Esophagus muscularis mucosa (tissue), 4 donors: ENCODE data around the gene HSPA1L. TPM values are rescaled to one million over a fixed set of nuclear protein-coding genes. Genes with fewer than 3 reads are reported as not detected.
"Not testable (repeated sequence)": the region's sequence is repeated elsewhere in the genome, so short reads cannot be mapped to it uniquely, and the experiment has no call there.

Experiments used
- DNase-seq: peaks from one replicate; pipeline ENCODE4 v3.0.0-alpha.2; 2017; ENCODE audit errors: extremely low spot score
- H3K27ac ChIP-seq, 4 donors: fragments of 200-600 bp; sonication (generic); replicated peaks in 1 of 4; 1 replicate in 3 of 4; 2 replicates in 1 of 4; pipeline ENCODE4 v1.5.1; 2016 to 2019; ENCODE audit warnings: mild to moderate bottlenecking in 1 of 4
- H3K27me3 ChIP-seq, 4 donors: fragments of 200-600 bp; sonication (generic); one replicate each; pipeline versions ENCODE4 v1.5.1 to v1.6.0; 2016 to 2019
- H3K36me3 ChIP-seq, 4 donors: fragments of 200-600 bp; sonication (generic); one replicate each; pipeline ENCODE4 v1.5.1; 2016 to 2019
- H3K4me1 ChIP-seq, 4 donors: fragments of 200-600 bp; sonication (generic); one replicate each; pipeline ENCODE4 v1.5.1; 2016 to 2019
- H3K4me3 ChIP-seq, 4 donors: fragments of 200-600 bp; sonication (generic); 1 replicate in 2 of 4; 2 replicates in 2 of 4; pipeline ENCODE4 v1.5.1; 2016 to 2019; ENCODE audit warnings: mild to moderate bottlenecking in 4 of 4, moderate library complexity in 1 of 4
- H3K9me3 ChIP-seq, 4 donors: fragments of 200-600 bp; sonication (generic); 1 replicate in 3 of 4; 2 replicates in 1 of 4; pipeline ENCODE4 v1.5.1; 2016 to 2019
- CTCF ChIP-seq, 3 experiments: fragments of 200-600 bp in 2 of 3; fragments of 450-650 bp in 1 of 3; sonication (generic) in 2 of 3; IDR thresholded peaks; one replicate each; pipeline ENCODE4 v1.5.1; 2017 to 2019; ENCODE audit warnings: antibody characterized with exemption in 3 of 3, mild to moderate bottlenecking in 2 of 3, moderate library complexity in 1 of 3
- EP300 ChIP-seq: sonication (generic); formaldehyde crosslinking; IDR thresholded peaks from one replicate; pipeline ENCODE4 v1.6.1; 2017; ENCODE audit warnings: antibody characterized with exemption
- POLR2A ChIP-seq: fragments of 450-650 bp; IDR thresholded peaks from one replicate; pipeline ENCODE4 v1.6.1; 2017; ENCODE audit warnings: antibody characterized with exemption, moderate library complexity, mild to moderate bottlenecking, low read depth
- POLR2AphosphoS5 ChIP-seq, 2 donors: sonication (generic); formaldehyde crosslinking; IDR thresholded peaks; one replicate each; pipeline ENCODE4 v1.6.1; 2017; ENCODE audit warnings: antibody characterized with exemption in 2 of 2
- WGBS: methylation state at CpG from one replicate; pipeline ENCODE4 v1.1.5; 2018; 5-methylcytosine and 5-hydroxymethylcytosine counted together
- intact Hi-C: fragments of 100-400 bp; cut with DNase I; formaldehyde crosslinking; loops from one replicate; pipeline ENCODE4 v1.15.1; 2023
- total RNA-seq, 4 donors: library from RNA; depleted of rRNA; stranded (reverse); fragments of >200 nt; gene quantifications; one replicate each; pipeline versions ENCODE4 v1.1.0 to v1.2.1, GENCODE V29; 2016

Gene HSPA1L
- total RNA-seq, result 1 to 10 TPM; 1.2 to 3.7 (median 2.6) TPM

GRCh38 chr6:31815025-31815838 is at the start of gene HSPA1L, which contains the start of gene HSPA1A:
HSPA1L (minus strand) TSS chr6:31815283; CDS start chr6:31811972, 3,311 bp downstream.
HSPA1A (plus strand) TSS chr6:31815543; CDS start chr6:31815757, 214 bp downstream.
- H3K27ac ChIP-seq, result peak within 1 kb of the TSS; percentile 94 to 100 (median 97)
- H3K27me3 ChIP-seq, result no peaks in the 10 kb centered on the region
- peaks cover 25 to 45% (median 44%) of the 10 kb centered on the region in 4 donors for H3K4me1 ChIP-seq
- under 1% methylated on average over 35 of the region's 56 CpGs for WGBS
- peak; percentile 99 for DNase-seq
- H3K9me3 ChIP-seq, result no peaks in the 10 kb centered on the region
- peak within 1 kb of the TSS; percentile 57 to 66 (median 61) for H3K4me3 ChIP-seq
- intact Hi-C loops, result no loop called here
- peaks cover 0 to 6% (median 0%) of the 10 kb centered on the region in 4 donors for H3K36me3 ChIP-seq
- TF ChIP-seq POLR2AphosphoS5 (IDR thresholded peaks at IDR 0.05) (peak; percentile 100), POLR2A (peak; percentile 99), CTCF (IDR thresholded peaks at IDR 0.05) (no peak), EP300 (no peak)

GRCh38 chr6:31864818-31865204 is 49.7 kb upstream of the HSPA1L start:
- H3K27me3 ChIP-seq, result no peaks in the 10 kb centered on the region
- no peaks in the 10 kb centered on the region for H3K9me3 ChIP-seq
- peaks cover 20 to 35% (median 27%) of the 10 kb centered on the region in 4 donors for H3K4me1 ChIP-seq
- peaks cover 2 to 15% (median 13%) of the 10 kb centered on the region in 4 donors for H3K36me3 ChIP-seq
- no peak overlapping the region for H3K27ac ChIP-seq
- no peak overlapping the region for H3K4me3 ChIP-seq
- intact Hi-C loops, result loop anchor here (10.0 kb wide), 1 partner anchor 180 kb away; the partner anchor contains the start of gene LY6G5C
- DNase-seq, result no peak
- TF ChIP-seq EP300, result no peak
- no peak for TF ChIP-seq POLR2A
- TF ChIP-seq CTCF (IDR thresholded peaks at IDR 0.05), result no peak
- TF ChIP-seq POLR2AphosphoS5 (IDR thresholded peaks at IDR 0.05), result no peak
- 84% methylated on average over 8 of the region's 8 CpGs for WGBS

- not testable (repeated sequence) for DNase-seq, H3K9me3 ChIP-seq, H3K27me3 ChIP-seq
- peaks cover 9 to 21% (median 20%) of the 10 kb centered on the region in 4 donors for H3K36me3 ChIP-seq
- H3K4me3 ChIP-seq, result peak overlapping the region; percentile 76 to 92 (median 84)
- intact Hi-C loops, result loop anchor here (10.0 kb wide), 1 partner anchor 179 kb away; the partner anchor contains the start of gene LY6G5C
- 12% methylated on average over 11 of the region's 16 CpGs for WGBS
- peak overlapping the region; percentile 89 to 95 (median 92) for H3K27ac ChIP-seq
- peaks cover 20 to 35% (median 27%) of the 10 kb centered on the region in 4 donors for H3K4me1 ChIP-seq
Measured at GRCh38 chr6:31864123-31864562, 49.1 kb upstream of the HSPA1L start.

- Histone ChIP-seq H3K27me3 (no peaks in the 10 kb centered on the region), H3K4me3 (peak within 1 kb of the TSS; percentile 76 to 92 (median 84)), H3K9me3 (no peaks in the 10 kb centered on the region), H3K4me1 (peaks cover 20 to 35% (median 27%) of the 10 kb centered on the region in 4 donors), H3K36me3 (peaks cover 15 to 37% (median 34%) of the 10 kb centered on the region in 4 donors), H3K27ac (peak within 1 kb of the TSS; percentile 89 to 95 (median 92))
- WGBS, result under 1% methylated on average over 41 of the region's 64 CpGs
- intact Hi-C loops, result loop anchor here (10.0 kb wide), 1 partner anchor 178 kb away; the partner anchor contains the start of gene LY6G5C
- TF ChIP-seq POLR2AphosphoS5 (IDR thresholded peaks at IDR 0.05) (peak; percentile 98), POLR2A (peak; percentile 93), CTCF (IDR thresholded peaks at IDR 0.05) (no peak), EP300 (no peak)
- DNase-seq, result peak; percentile 100
Measured at GRCh38 chr6:31862344-31863235, 47.5 kb upstream of the HSPA1L start, which contains the start of gene NEU1. NEU1 (minus strand) TSS chr6:31862821; CDS start chr6:31862776, 45 bp downstream.
